Spleen (tissue), 11 donors: ENCODE data around the gene NAGPA. TPM values are rescaled to one million over a fixed set of nuclear protein-coding genes. Genes with fewer than 3 reads are reported as not detected.

ENCODE experiments used
- DNase-seq: peaks from one replicate; pipeline ENCODE4 v3.0.0-alpha.2; 2020
- H3K27ac ChIP-seq, 8 donors: fragments of 200-600 bp; sonication (generic) in 7 of 8; 1 replicate in 4 of 8; 2 replicates in 4 of 8; pipeline versions ENCODE4 v1.5.0 to v1.8.0; 2016 to 2021; ENCODE audit warnings: inconsistent platforms in 4 of 8, mild to moderate bottlenecking in 4 of 8, moderate library complexity in 1 of 8
- H3K27me3 ChIP-seq, 7 donors: fragments of 200-600 bp; sonication (generic) in 6 of 7; replicated peaks in 1 of 7; 1 replicate in 4 of 7; 2 replicates in 3 of 7; pipeline versions ENCODE4 v1.5.0 to v1.8.0; 2016 to 2021; ENCODE audit warnings: inconsistent platforms in 3 of 7, mild to moderate bottlenecking in 1 of 7
- H3K36me3 ChIP-seq, 6 donors: fragments of 200-600 bp; sonication (generic) in 5 of 6; 1 replicate in 4 of 6; 2 replicates in 2 of 6; pipeline versions ENCODE4 v1.5.0 to v1.8.0; 2016 to 2021; ENCODE audit warnings: inconsistent platforms in 2 of 6
- H3K4me1 ChIP-seq, 6 donors: fragments of 200-600 bp; sonication (generic) in 5 of 6; 1 replicate in 3 of 6; 2 replicates in 3 of 6; pipeline versions ENCODE4 v1.5.0 to v1.8.0; 2016 to 2021; ENCODE audit warnings: inconsistent platforms in 3 of 6
- H3K4me3 ChIP-seq, 8 donors: fragments of 200-600 bp; sonication (generic) in 7 of 8; 1 replicate in 4 of 8; 2 replicates in 4 of 8; pipeline versions ENCODE4 v1.5.0 to v1.8.0; 2016 to 2021; ENCODE audit warnings: inconsistent platforms in 4 of 8, mild to moderate bottlenecking in 4 of 8, moderate library complexity in 2 of 8
- H3K9me3 ChIP-seq, 8 donors: fragments of 200-600 bp; sonication (generic) in 7 of 8; 1 replicate in 4 of 8; 2 replicates in 4 of 8; pipeline versions ENCODE4 v1.5.0 to v1.8.0; 2016 to 2021; ENCODE audit warnings: inconsistent platforms in 4 of 8
- POLR2A ChIP-seq, 3 donors: fragments of 450-650 bp; IDR thresholded peaks; one replicate each; pipeline ENCODE4 v1.5.1; 2017; ENCODE audit warnings: antibody characterized with exemption in 3 of 3, mild to moderate bottlenecking in 1 of 3
- POLR2AphosphoS5 ChIP-seq, 3 donors: sonication (generic); formaldehyde crosslinking; IDR thresholded peaks; one replicate each; pipeline ENCODE4 v1.5.1; 2017; ENCODE audit warnings: antibody characterized with exemption in 3 of 3
- WGBS, 5 donors: extraction: QIAGEN DNeasy Blood & Tissue Kit in 3 of 5; methylation state at CpG; one replicate each; pipeline versions ENCODE4 v1.1.5 to v1.1.7; 2013 to 2018; 5-methylcytosine and 5-hydroxymethylcytosine counted together
- intact Hi-C: fragments of 100-400 bp; cut with DNase I; formaldehyde crosslinking; loops from one replicate; pipeline ENCODE4 v1.15.0; 2023; ENCODE audit warnings: low total_unique reads
- polyA plus RNA-seq, 3 donors: library from polyadenylated mRNA; stranded (reverse); fragments of 200-250 nt; gene quantifications; one replicate each; pipeline ENCODE4 v1.2.1, GENCODE V29; 2013
- total RNA-seq, 7 donors: library from RNA; depleted of rRNA in 3 of 7; stranded (reverse); fragments of >200 nt in 3 of 7; fragmentation: NEBNext Ultra II Directional in 4 of 7; extraction: Animal tissue kit (Norgen Biotek cat#: 25700) in 4 of 7; gene quantifications; one replicate each; pipeline versions ENCODE4 v1.1.0 to v1.2.1, GENCODE V29; 2016 to 2021
- TF ChIP-seq, protein P1 (sequence below), 11 experiments: fragments of 200-600 bp in 7 of 11; fragments of 450-650 bp in 4 of 11; sonication (generic) in 4 of 11; IDR thresholded peaks in 8 of 11; conservative IDR thresholded peaks in 3 of 11; 1 replicate in 7 of 11; 2 replicates in 4 of 11; pipeline versions ENCODE4 v1.4.0 to v1.8.0; 2016 to 2021; ENCODE audit warnings: antibody characterized with exemption in 11 of 11, inconsistent platforms in 4 of 11, mild to moderate bottlenecking in 1 of 11
- donor health status: healthy with polysubstance abuse.
- donor health status: DM: no; HTN: no; CAD: no; lungs with moderate emphysema.
- donor health status: DM: no; HTN: no; CAD: no.
- donor health status: Bipolar disorder and iron deficiency.
- donor health status: healthy.
- donor health status: DM: no; HTN: no; CAD: no.
- donor health status: DM: yes; HTN: yes; CAD: no.

The NAGPA gene
- total and polyA plus RNA-seq, 10 donors = 11.8 to 41.8 (median 18.6) TPM

DNA sequence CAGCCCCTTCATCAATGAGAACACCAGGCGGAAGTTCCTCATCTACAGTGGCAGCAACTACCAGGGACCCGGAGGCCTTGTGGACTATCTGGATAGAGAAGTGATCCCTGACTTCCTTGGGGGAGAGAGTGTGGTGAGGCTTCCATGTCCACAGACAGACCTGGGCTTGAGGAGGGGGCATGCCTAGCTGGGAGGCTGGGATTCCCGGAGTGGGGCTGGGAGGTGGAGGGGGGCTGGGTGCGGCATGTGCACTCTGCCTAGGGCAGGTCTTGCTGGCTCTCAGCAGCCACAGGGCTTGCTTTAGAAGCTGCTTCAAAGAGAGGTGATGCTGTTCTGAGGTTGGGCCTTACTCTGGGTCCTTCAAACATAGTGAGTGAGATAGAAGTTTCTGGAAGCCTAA is 27.8 kb downstream of the NAGPA start:
- Histone ChIP-seq H3K4me1 (no peaks in the 10 kb centered on the region), H3K27ac (no peak overlapping the region), H3K27me3 (peaks cover 0 to 44% (median 0%) of the 10 kb centered on the region in 7 donors), H3K4me3 (no peak overlapping the region), H3K9me3 (no peaks in the 10 kb centered on the region), H3K36me3 (no peaks in the 10 kb centered on the region)
- 53 to 81% (median 69%) methylated on average over 4 of the region's 4 CpGs for WGBS, 5 donors
- DNase-seq = peak; percentile 54
- no peak for TF ChIP-seq POLR2AphosphoS5 (IDR thresholded peaks at IDR 0.05)
- intact Hi-C loops = no loop called here

- peak; percentile 18 for DNase-seq
- WGBS, 5 donors = 64 to 73% (median 71%) methylated on average over 5 of the region's 5 CpGs
- Histone ChIP-seq H3K4me1 (no peaks in the 10 kb centered on the region), H3K27me3 (peaks cover 0 to 39% (median 0%) of the 10 kb centered on the region in 7 donors), H3K4me3 (no peak overlapping the region), H3K27ac (no peak overlapping the region), H3K36me3 (no peaks in the 10 kb centered on the region), H3K9me3 (no peaks in the 10 kb centered on the region)
- intact Hi-C loops = no loop called here
- TF ChIP-seq, protein P1, sequence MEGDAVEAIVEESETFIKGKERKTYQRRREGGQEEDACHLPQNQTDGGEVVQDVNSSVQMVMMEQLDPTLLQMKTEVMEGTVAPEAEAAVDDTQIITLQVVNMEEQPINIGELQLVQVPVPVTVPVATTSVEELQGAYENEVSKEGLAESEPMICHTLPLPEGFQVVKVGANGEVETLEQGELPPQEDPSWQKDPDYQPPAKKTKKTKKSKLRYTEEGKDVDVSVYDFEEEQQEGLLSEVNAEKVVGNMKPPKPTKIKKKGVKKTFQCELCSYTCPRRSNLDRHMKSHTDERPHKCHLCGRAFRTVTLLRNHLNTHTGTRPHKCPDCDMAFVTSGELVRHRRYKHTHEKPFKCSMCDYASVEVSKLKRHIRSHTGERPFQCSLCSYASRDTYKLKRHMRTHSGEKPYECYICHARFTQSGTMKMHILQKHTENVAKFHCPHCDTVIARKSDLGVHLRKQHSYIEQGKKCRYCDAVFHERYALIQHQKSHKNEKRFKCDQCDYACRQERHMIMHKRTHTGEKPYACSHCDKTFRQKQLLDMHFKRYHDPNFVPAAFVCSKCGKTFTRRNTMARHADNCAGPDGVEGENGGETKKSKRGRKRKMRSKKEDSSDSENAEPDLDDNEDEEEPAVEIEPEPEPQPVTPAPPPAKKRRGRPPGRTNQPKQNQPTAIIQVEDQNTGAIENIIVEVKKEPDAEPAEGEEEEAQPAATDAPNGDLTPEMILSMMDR (IDR thresholded peaks at IDR 0.05 in 8 of 11, conservative IDR thresholded peaks at IDR 0.05 in 3 of 11) = no peak
- TF ChIP-seq POLR2AphosphoS5 (IDR thresholded peaks at IDR 0.05) (no peak), POLR2A (IDR thresholded peaks at IDR 0.05) (no peak)
Observed at GRCh38 chr16:5004311-5004710, 29.4 kb downstream of the NAGPA start.

DNA sequence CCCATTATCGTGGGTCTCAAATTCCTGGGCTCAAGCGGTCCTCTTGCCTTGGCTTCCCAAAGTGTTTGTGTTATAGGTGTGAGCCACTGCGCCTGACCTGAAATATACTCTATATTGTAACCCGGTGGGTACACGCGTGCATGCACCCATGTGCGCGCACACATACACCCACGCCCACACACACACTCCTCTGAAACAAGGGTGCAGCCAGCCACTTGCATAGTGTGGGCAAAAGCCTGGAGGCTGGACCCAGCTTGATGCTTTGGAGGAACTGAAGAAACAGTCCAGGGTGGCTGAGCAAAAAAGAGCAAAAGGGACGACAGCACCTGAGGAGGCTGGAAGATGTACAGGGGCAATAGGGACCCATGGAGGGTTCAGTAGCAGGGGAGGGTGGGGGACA is 29.9 kb downstream of the NAGPA start:
- no peaks in the 10 kb centered on the region for H3K4me1 ChIP-seq
- TF ChIP-seq POLR2A (IDR thresholded peaks at IDR 0.05) (no peak), POLR2AphosphoS5 (IDR thresholded peaks at IDR 0.05) (no peak)
- TF ChIP-seq, protein P1 (IDR thresholded peaks at IDR 0.05 in 8 of 11, conservative IDR thresholded peaks at IDR 0.05 in 3 of 11) = no peak
- intact Hi-C loops = no loop called here
- no peaks in the 10 kb centered on the region for H3K9me3 ChIP-seq
- WGBS, 5 donors = 89 to 97% (median 93%) methylated on average over 10 of the region's 10 CpGs
- H3K36me3 ChIP-seq = no peaks in the 10 kb centered on the region
- H3K27ac ChIP-seq = no peak overlapping the region
- peak; percentile 20 for DNase-seq
- peaks cover 0 to 38% (median 0%) of the 10 kb centered on the region in 7 donors for H3K27me3 ChIP-seq
- no peak overlapping the region for H3K4me3 ChIP-seq

- H3K4me3 ChIP-seq = no peak overlapping the region
- intact Hi-C loops = no loop called here
- peak; percentile 63 for DNase-seq
- TF ChIP-seq POLR2AphosphoS5 (IDR thresholded peaks at IDR 0.05) (no peak), POLR2A (IDR thresholded peaks at IDR 0.05) (no peak)
- TF ChIP-seq, protein P1 (IDR thresholded peaks at IDR 0.05 in 8 of 11, conservative IDR thresholded peaks at IDR 0.05 in 3 of 11) = no peak
- peaks cover 0 to 33% (median 0%) of the 10 kb centered on the region in 7 donors for H3K27me3 ChIP-seq
- H3K4me1 ChIP-seq = no peaks in the 10 kb centered on the region
- no peak overlapping the region for H3K27ac ChIP-seq
- WGBS, 5 donors = 82 to 94% (median 85%) methylated on average over 10 to 12 of the region's 12 CpGs
- no peaks in the 10 kb centered on the region for H3K9me3 ChIP-seq
- no peaks in the 10 kb centered on the region for H3K36me3 ChIP-seq
Observed at GRCh38 chr16:5003211-5003610, 30.5 kb downstream of the NAGPA start.

- intact Hi-C loops = no loop called here
- no peaks in the 10 kb centered on the region for H3K4me1 ChIP-seq
- H3K4me3 ChIP-seq = no peak overlapping the region
- no peak overlapping the region for H3K27ac ChIP-seq
- 64 to 90% (median 76%) methylated on average over 3 of the region's 3 CpGs for WGBS, 5 donors
- no peak for TF ChIP-seq POLR2A (IDR thresholded peaks at IDR 0.05)
- no peak for TF ChIP-seq POLR2AphosphoS5 (IDR thresholded peaks at IDR 0.05)
- TF ChIP-seq, protein P1 (IDR thresholded peaks at IDR 0.05 in 8 of 11, conservative IDR thresholded peaks at IDR 0.05 in 3 of 11) = no peak
- peaks cover 0 to 30% (median 0%) of the 10 kb centered on the region in 7 donors for H3K27me3 ChIP-seq
- H3K9me3 ChIP-seq = no peaks in the 10 kb centered on the region
- DNase-seq = no peak
- no peaks in the 10 kb centered on the region for H3K36me3 ChIP-seq
Observed at GRCh38 chr16:5002699-5003143, 31.0 kb downstream of the NAGPA start.
